ENCODE data around the gene DAND5. TPM values are rescaled to one million over a fixed set of nuclear protein-coding genes. Genes with fewer than 3 reads are reported as not detected.

The DAND5 gene
- total RNA-seq, 1 donor from 2014 or later, result not detected

DNA sequence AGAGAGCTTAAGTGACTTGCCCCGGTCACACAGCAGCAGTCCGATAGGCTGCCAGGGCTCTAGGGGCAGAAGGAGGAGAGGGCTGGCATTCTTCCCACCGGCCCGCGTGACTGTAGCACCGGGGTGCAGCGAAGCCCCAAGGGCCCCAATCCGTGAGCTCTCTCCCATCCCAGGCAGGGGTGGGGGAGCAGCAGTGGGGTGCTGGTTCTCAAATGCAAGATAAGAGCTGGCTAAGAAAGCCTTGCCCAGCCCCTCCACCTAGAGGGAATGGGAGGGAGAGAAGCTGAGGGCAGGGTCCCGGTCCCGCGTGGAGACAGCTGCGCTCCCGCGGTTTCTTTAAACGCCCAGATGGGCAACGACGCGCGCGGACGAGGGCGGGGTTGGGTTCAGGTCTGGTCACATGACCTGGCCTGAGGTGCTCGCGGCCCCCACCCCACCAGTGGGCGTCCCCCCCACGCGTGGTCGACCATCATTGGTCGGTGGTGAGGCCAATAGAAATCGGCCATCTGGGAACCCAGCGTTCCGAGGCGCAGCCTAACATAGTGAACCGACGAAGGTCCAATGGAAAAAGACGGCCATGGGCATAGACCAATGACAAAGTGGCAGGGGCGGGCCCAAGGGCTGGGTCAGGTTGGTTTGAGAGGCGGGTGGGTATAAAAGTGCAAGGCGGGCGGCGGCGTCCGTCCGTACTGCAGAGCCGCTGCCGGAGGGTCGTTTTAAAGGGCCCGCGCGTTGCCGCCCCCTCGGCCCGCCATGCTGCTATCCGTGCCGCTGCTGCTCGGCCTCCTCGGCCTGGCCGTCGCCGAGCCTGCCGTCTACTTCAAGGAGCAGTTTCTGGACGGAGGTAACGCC lies 31.2 kb upstream of the DAND5 start, which contains the start of gene CALR:
CALR (plus strand) TSS at position 683 of the 852 bp plus-strand sequence; CDS start at position 754, 71 bp downstream.
- Histone ChIP-seq H3K27me3 (ENCODE audit: control insufficient read depth, insufficient read depth, low read length) (no peaks in the 10 kb centered on the region), H3K4me3 (ENCODE audit: low read depth, low read length) (peak within 1 kb of the TSS; percentile 93), H3K36me3 (ENCODE audit: control insufficient read depth, insufficient read depth, low read length) (peaks cover 3% of the 10 kb centered on the region)
- no peak for TF ChIP-seq CTCF (IDR thresholded peaks at IDR 0.05; ENCODE audit: insufficient read depth, low read length, poor library complexity, severe bottlenecking)
- DNase-seq (ENCODE audit: low read depth), result peak; percentile 92

DNA sequence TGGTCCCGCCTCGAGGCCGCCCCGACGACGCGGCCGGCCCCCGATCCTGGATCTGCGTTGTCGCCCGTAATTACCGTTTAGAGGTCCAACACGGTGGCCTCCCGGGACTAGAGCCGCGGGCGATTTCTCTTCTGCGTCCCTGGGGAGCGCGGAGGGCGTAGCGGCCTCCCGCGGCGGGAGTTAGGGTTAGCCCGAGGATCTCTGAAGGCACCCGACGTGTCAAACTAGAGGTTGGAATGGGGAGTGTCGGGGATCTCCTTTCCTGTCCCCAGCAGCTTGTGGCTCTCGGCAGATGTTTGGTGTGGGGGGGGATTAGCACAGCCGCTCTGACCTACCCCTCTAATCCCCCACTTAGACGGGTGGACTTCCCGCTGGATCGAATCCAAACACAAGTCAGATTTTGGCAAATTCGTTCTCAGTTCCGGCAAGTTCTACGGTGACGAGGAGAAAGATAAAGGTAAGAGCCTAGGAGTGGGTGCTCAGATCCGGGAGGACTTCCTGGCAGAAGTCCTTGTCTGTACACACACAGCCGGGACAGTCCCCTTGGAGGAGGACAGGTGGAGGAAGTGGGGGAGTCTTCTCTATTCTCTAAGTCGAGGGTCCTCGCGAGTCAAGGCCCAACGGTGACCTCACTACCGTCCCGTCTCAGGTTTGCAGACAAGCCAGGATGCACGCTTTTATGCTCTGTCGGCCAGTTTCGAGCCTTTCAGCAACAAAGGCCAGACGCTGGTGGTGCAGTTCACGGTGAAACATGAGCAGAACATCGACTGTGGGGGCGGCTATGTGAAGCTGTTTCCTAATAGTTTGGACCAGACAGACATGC lies 30.4 kb upstream of the DAND5 start:
- H3K27me3 ChIP-seq (ENCODE audit: control insufficient read depth, insufficient read depth, low read length), result no peaks in the 10 kb centered on the region
- no peak for DNase-seq (ENCODE audit: low read depth)
- peak; percentile 22 for TF ChIP-seq CTCF (IDR thresholded peaks at IDR 0.05; ENCODE audit: insufficient read depth, low read length, poor library complexity, severe bottlenecking)
- peaks cover 5% of the 10 kb centered on the region for H3K36me3 ChIP-seq (ENCODE audit: control insufficient read depth, insufficient read depth, low read length)
- peak overlapping the region; percentile 93 for H3K4me3 ChIP-seq (ENCODE audit: low read depth, low read length)

DNA sequence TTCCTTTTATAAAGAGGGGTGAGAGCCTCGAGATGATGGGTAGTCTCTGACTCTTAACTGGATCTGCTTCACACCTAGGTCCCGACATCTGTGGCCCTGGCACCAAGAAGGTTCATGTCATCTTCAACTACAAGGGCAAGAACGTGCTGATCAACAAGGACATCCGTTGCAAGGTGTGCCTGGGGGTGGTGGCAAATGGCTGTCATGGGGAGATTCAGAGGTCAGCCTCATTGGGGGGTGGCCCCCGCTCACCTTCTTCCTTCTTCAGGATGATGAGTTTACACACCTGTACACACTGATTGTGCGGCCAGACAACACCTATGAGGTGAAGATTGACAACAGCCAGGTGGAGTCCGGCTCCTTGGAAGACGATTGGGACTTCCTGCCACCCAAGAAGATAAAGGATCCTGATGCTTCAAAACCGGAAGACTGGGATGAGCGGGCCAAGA lies 29.4 kb upstream of the DAND5 start:
- Histone ChIP-seq H3K4me3 (ENCODE audit: low read depth, low read length) (peak overlapping the region; percentile 93), H3K27me3 (ENCODE audit: control insufficient read depth, insufficient read depth, low read length) (no peaks in the 10 kb centered on the region), H3K36me3 (ENCODE audit: control insufficient read depth, insufficient read depth, low read length) (peaks cover 5% of the 10 kb centered on the region)
- TF ChIP-seq CTCF (IDR thresholded peaks at IDR 0.05; ENCODE audit: insufficient read depth, low read length, poor library complexity, severe bottlenecking), result no peak
- DNase-seq (ENCODE audit: low read depth), result no peak

DNA sequence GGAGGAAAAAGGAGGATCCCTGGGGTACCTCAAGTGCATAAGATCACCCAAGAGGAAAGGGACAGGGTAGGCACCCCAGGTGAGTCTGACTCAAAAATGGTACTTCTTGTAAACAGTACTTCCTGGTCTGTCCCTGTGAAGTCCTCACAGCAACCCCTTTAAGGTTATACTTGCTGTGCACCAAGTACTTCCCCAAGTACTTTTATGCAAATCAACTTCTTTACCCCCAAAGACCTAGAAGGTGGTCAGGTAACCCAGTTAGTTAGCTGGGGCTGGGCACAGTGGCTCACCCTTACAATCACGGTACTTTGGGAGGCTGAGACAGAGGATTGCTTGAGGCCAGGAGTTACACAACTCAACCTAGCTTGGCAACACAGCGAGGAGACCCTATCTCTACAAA lies 28.5 kb upstream of the DAND5 start:
- peaks cover 5% of the 10 kb centered on the region for H3K36me3 ChIP-seq (ENCODE audit: control insufficient read depth, insufficient read depth, low read length)
- H3K4me3 ChIP-seq (ENCODE audit: low read depth, low read length), result no peak overlapping the region
- TF ChIP-seq CTCF (IDR thresholded peaks at IDR 0.05; ENCODE audit: insufficient read depth, low read length, poor library complexity, severe bottlenecking), result no peak
- no peaks in the 10 kb centered on the region for H3K27me3 ChIP-seq (ENCODE audit: control insufficient read depth, insufficient read depth, low read length)
- no peak for DNase-seq (ENCODE audit: low read depth)

GRCh38 chr19:12943437-12944044 lies 25.8 kb upstream of the DAND5 start:
- DNase-seq (ENCODE audit: low read depth), result no peak
- H3K36me3 ChIP-seq (ENCODE audit: control insufficient read depth, insufficient read depth, low read length), result peaks cover 6% of the 10 kb centered on the region
- no peak overlapping the region for H3K4me3 ChIP-seq (ENCODE audit: low read depth, low read length)
- TF ChIP-seq CTCF (IDR thresholded peaks at IDR 0.05; ENCODE audit: insufficient read depth, low read length, poor library complexity, severe bottlenecking), result no peak
- H3K27me3 ChIP-seq (ENCODE audit: control insufficient read depth, insufficient read depth, low read length), result no peaks in the 10 kb centered on the region

Data from kidney epithelial cell (primary cell).